Brain microvascular endothelial cell (primary cell): ENCODE data around the gene CDHR2.

Experiments
- DNase-seq: peaks from one replicate; pipeline ENCODE4 v3.0.0-alpha.2; 2020
- H3K27ac ChIP-seq: fragments of 250-450 bp; sonication (Bioruptor Pico); 2 replicates; pipeline ENCODE4 v1.5.1; 2020; ENCODE audit warnings: mild to moderate bottlenecking, moderate library complexity
- H3K27me3 ChIP-seq: fragments of 250-450 bp; sonication (Bioruptor Pico); replicated peaks from 2 replicates; pipeline ENCODE4 v1.5.1; 2020; ENCODE audit warnings: mild to moderate bottlenecking
- H3K36me3 ChIP-seq: fragments of 250-450 bp; sonication (Bioruptor Pico); replicated peaks from 2 replicates; pipeline ENCODE4 v1.5.1; 2020; ENCODE audit warnings: mild to moderate bottlenecking
- H3K4me3 ChIP-seq: 2 replicates; pipeline ENCODE4 v1.5.1; 2011; ENCODE audit warnings: low read depth, mild to moderate bottlenecking, control low read depth, low read length, moderate library complexity
- CTCF ChIP-seq: IDR thresholded peaks from 2 replicates; pipeline ENCODE4 v1.5.1; 2011; ENCODE audit warnings: low read depth, mild to moderate bottlenecking, moderate library complexity, low read length, control low read depth, inconsistent platforms; ENCODE audit errors: missing control alignments
- in situ Hi-C: cut with HindIII; loops from 2 replicates; pipeline ENCODE4 v1.10.0; 2017; ENCODE audit warnings: low sequenced_read_pairs, low pct_ligation_motif_present

CDHR2 gene

GRCh38 chr5:176627582-176627981 lies 78.4 kb downstream of the CDHR2 start:
- H3K27ac ChIP-seq: no peak overlapping the region
- H3K27me3 ChIP-seq: peaks cover 26% of the 10 kb centered on the region
- no peak overlapping the region for H3K4me3 ChIP-seq
- TF ChIP-seq CTCF: no peak
- DNase-seq: no peak
- H3K36me3 ChIP-seq: no peaks in the 10 kb centered on the region
- in situ Hi-C loops: no loop called here

GRCh38 chr5:176628406-176629228 lies 79.5 kb downstream of the CDHR2 start:
- no peak overlapping the region for H3K4me3 ChIP-seq
- no peak for TF ChIP-seq CTCF
- peaks cover 32% of the 10 kb centered on the region for H3K27me3 ChIP-seq
- H3K36me3 ChIP-seq: no peaks in the 10 kb centered on the region
- H3K27ac ChIP-seq: no peak overlapping the region
- in situ Hi-C loops: no loop called here
- DNase-seq: no peak

GRCh38 chr5:176629317-176629852 lies 80.2 kb downstream of the CDHR2 start:
- peaks cover 35% of the 10 kb centered on the region for H3K27me3 ChIP-seq
- no peak overlapping the region for H3K4me3 ChIP-seq
- H3K27ac ChIP-seq: no peak overlapping the region

GRCh38 chr5:176629853-176630680 lies 80.9 kb downstream of the CDHR2 start, which contains the start of the genes EIF4E1B and SNCB:
Gene EIF4E1B (plus strand): TSS chr5:176630675. CDS start chr5:176642788, 12,113 bp downstream.
Gene SNCB (minus strand): TSS chr5:176630534. CDS start chr5:176629654, 880 bp downstream.
- in situ Hi-C loops: no loop called here
- Histone ChIP-seq H3K4me3 (peak within 1 kb of the TSS; percentile 41), H3K27ac (no peak within 1 kb of the TSS), H3K36me3 (no peaks in the 10 kb centered on the region), H3K27me3 (peaks cover 39% of the 10 kb centered on the region)
- TF ChIP-seq CTCF: no peak
- DNase-seq: peak; percentile 38

More at GRCh38 chr5:176629317-176629852, 80.2 kb downstream of the CDHR2 start:
- no peak for DNase-seq
- no peaks in the 10 kb centered on the region for H3K36me3 ChIP-seq
- in situ Hi-C loops: no loop called here
- TF ChIP-seq CTCF: no peak

- no peak overlapping the region for H3K27ac ChIP-seq
These were observed 81.6 kb downstream of the CDHR2 start for GRCh38 chr5:176630681-176631222.

More at GRCh38 chr5:176630681-176631222, 81.6 kb downstream of the CDHR2 start:
- Histone ChIP-seq H3K27me3 (peaks cover 39% of the 10 kb centered on the region), H3K4me3 (peak overlapping the region; percentile 41), H3K36me3 (no peaks in the 10 kb centered on the region)
- DNase-seq: no peak
- in situ Hi-C loops: no loop called here
- TF ChIP-seq CTCF: no peak
